NCI-H2029 treated with DMSO at 0.1 percent for 48 hours (cell line): Measurements from ENCODE around the gene HNRNPC.
A peak's percentile ranks its signal among the peaks of the same experiment; 100 is the strongest.
"Not testable (repeated sequence)": the region's sequence is repeated elsewhere in the genome, so short reads cannot be mapped to it uniquely, and the experiment has no call there.

Experiments
- DNase-seq: peaks from one replicate; lab custom pipeline; 2025; lab: John Stamatoyannopoulos, UW

The HNRNPC gene

DNA sequence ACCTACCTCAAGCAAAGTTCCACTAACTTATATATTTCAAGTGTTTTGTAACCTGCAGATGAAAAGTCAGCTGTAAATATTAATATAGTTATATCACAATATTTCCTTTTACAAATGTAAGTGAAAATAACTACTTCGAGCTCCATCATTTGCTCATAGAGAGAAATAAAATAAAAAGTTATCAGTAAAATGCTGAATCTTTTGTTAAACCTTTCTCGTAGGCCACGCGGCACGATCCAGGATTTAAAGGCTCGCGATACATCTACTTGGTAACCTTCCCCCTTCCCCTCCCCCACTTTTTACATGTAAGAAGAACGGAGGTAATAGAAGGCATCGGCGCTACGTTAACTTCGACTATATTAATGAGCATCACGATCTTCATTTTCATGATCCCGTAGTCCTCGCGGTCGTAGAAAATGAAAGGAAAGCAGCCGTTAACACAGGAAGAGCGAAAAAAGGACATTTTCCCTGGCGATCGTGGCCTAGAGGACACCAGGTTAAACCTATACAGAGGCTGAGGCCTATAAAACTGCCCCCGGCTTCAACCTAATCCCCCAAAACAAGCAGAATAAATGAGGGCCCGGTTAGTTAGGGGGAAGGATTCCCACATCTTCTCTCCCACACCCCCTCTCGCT is 508 bp downstream of the HNRNPC start:
- DNase-seq, result peak; percentile 49

DNA sequence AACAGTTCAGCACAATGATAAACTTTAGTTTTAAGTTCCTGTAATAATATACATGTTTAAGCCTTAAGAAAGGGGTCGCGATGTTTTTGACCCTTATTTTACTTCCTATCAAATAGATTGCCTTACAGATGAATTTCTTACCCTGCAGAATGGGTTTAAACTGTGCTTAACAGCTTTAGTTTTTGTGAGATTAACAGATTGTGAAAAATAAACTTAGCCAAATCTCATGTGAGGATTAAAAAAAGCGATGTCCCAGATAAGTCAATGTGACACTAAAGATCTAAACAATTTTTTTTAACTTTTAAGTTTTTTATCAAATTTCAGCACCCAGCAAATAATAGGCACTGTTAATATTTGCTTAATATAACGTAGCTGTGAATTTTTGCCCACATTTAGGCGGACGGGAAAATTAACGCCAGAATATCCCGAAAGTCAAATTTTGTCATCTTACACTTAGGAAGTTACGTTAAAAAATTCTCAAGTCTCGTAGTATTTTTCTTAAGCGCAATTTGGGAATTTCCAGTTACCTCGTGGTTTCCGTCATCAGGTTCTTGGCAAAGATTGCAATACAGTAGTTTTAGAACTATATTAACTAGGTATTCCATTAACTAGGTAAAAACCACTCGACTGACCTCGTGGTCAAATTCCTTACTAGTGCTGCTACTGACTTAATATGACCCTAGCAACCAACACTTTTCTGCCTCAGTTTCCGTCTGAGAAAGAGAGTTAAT is 1.2 kb downstream of the HNRNPC start:
- no peak for DNase-seq

DNA sequence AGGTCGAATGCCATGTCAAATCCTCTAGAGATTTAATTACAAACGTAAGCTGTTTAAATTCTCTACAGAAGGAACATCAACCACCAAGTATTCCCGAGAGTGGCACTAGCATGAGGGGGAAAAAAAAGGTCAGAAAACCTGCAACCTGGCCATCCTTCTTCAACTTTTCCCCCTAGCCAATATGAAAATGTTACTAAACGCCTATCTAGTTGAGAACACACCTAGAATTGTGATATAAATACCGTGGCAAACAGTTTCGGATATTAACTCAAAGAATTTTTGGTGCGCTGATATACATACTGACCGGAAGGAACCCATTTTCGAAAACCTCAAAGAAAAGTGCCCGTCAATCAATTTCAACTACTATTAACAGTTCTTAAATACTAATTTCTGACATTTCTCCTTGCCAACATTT is 1.8 kb downstream of the HNRNPC start:
- DNase-seq, result no peak

DNA sequence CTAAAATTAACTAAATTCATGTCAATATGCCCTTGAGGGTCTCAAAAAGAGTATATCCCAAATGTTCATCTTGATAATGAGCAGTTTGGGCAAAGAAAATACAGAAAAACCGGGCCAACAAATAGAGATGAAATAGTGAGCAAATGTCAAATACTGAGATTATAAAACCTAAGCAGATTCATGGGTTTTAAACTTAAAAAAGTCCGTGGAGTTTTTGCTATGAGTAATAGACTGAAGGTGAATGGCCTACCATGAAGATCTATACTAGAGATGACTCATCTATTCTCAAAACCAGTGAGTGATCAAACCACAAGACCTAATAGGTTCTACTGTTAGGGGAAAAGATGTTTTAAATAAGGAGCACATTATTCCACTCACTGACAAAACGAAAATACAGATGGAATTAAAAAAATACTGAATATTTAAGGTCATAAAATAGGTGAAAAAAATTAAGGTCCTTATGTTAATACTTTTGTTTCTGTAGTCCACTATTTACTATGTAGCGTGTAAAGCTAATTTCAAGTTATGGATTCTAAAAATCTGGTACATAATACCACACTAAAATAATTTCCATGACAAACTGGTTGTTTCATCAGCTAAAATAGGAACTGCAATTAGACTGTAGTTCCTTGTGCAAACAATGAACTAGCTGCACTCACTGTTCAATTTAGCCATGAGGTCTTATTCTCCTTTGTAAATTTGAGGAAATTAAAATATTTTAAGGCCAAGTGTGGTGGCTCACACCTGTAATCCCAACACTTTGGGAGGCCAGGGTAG is 5.0 kb downstream of the HNRNPC start:
- no peak for DNase-seq

DNA sequence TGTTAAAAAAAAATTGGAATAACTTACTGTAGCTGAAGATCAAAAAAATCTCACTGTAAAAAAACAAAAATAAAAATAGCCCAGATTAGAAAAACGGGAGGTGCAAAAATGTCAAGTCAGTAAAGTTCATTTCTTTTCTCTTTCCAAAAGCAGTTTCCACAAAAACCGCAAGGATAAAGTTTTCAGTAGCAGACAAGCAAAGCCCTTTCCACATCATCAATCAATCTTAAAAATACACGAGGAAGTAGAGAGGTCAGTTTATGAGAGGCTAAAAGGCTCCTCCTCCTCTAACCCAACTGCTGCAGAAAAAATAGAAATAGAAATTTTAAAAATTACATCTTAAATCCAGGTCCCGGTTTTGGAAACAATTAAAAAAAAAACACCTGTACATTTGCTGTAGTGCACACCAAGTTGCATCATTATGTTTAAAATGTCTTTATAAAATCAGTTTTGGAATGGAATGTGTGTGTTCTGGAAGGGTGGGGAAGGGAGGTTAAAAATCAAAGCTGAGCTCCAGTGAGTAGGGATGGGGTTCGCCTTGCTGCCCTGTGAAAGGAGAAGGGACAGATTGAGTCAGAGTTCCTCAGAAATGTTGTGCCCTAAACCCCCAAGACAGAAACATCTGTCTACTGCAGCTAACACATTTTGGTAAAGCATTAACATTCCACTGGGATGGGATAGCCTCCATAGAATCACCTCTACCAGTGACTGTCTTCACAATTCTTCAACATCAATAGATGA is 5.8 kb downstream of the HNRNPC start:
- DNase-seq, result no peak

DNA sequence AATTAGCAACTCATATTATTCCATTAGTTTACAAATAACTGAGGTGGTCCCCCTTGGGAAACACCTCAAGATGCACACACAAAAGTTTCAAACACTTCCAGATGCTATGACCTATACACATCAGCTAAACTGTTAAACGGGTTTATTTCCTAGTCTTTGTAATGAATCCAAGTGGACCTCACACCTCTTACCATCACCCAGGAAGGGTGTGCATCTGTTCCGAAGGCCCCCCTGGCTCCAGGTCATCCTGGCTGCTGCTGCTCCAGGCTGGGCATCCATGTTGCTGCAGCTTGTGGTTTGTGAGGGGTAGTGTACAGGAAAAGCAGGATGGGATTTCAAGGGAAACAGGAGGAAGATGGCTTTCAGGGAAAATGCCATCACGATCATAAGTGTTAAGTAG is 6.8 kb downstream of the HNRNPC start:
- DNase-seq, result no peak

DNA sequence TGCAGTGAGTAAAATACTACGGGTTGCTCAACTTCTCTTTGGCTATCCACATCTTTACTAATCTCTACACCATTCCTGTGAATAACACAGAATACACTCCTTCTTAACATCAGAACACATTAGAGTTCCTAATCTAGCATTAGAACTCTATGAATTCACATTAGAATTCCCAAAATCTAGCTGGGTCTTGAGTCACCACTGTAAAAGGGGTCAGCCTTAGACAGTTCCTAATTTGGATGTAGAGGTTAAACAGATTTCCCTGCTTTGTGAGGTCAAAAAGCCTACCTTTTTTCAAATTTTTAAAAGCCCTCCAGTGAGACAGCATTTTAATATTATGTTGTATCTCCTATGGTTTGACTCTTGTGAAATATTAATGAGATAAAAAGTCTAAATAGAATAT is 7.4 kb downstream of the HNRNPC start:
- no peak for DNase-seq

DNA sequence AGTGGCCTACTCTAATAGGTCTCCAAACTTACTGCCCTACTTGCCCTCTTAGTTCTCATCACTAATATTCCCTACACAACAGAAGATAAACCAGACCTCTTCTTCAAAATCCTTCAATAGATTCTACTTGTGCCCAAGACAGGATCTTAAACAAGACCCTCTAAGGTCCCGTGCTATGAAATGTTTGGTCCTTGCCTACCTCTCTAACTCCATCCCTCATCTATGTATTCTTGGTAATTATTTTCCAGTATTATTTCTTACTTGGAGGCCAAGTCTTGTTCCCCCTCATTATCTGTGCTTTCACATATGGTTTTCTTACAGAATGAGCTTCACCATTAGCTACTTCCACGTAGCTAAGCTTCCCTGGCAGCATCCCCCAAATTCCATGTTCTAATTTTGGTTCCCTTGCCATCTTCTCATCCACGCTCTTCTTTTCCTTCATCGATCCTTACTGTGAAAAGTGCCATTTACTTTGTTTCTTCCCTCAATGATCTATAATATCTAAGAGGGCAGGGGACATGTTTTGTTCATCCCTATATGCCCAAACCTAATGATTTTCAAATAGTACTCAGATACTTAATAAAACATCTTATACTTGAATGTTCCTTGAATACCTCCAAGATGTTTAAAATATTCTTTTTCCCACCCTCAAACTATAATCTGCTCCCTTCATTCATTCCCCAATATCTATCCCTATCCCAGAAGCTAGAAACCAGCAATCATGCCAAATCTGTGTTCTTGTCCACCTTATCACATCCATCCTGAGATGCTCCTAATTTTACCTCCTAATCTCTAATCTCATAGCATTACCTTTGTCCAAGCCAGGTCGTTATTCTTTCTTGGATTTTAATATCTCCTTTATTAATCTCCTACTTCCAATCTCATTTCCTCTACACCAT is 10.1 kb downstream of the HNRNPC start:
- DNase-seq, result no peak

DNA sequence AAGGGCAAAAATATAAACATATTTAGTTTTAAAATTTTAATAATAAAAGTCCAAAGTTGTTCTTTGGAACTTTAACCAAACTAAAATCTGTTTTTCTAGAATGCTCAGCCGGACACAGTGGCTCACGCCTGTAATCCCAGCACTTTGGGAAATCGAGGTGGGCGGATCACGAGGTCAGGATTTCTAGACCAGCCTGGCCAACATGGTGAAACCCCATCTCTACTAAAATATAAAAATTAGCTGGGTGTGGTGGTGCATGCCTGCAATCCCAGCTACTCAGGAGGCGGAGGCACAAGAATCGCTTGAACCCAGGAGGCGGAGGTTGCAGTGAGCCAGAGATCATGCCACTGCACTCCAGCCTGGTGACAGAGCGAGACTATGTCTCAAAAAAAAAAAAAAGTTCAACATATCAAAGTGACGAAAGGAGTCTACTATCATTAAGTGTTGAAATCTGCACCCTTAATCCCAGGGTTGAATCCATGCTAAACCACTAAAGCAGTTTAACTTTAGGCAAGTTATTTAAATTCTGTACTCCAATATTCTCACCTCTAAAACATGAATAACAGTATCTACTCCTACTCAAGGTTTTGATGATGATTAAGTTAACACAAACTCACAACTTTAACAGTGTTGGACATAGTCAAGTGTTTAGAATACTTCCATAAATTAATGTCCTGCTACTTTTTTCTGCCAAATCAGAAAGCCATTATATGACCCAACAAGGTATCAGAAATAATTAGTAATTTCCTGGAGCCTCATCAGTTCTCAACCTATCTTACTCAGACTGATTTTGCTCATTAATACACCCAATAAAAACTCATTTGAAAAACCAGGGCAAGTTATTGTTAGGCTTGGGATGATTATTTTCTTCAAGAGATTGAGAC is 11.0 kb downstream of the HNRNPC start:
- DNase-seq, result no peak

DNA sequence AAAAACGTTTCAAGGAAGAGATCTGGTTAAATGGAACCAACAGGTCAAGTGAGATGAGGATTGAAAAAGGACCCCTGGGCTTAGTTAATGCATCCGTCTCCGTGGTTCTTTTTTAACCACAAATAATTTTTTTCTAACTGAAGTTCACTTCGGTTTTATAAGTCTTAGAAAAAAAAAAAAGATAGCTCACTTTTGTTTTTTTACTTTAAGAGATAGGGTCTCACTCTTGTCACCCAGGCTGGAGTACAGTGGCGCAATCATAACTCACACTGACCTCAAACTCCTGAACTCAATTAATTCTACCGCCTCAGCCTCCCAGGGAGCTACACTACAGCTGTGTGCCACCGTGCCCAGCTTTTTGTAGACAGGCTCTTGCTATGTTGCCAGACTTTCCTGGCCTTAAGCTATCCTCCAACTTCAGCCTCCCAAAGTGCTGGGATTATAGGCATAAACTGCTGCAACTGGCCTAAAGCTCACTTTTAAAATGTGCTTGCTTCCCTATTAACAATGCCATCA is 11.8 kb downstream of the HNRNPC start:
- DNase-seq, result no peak

DNA sequence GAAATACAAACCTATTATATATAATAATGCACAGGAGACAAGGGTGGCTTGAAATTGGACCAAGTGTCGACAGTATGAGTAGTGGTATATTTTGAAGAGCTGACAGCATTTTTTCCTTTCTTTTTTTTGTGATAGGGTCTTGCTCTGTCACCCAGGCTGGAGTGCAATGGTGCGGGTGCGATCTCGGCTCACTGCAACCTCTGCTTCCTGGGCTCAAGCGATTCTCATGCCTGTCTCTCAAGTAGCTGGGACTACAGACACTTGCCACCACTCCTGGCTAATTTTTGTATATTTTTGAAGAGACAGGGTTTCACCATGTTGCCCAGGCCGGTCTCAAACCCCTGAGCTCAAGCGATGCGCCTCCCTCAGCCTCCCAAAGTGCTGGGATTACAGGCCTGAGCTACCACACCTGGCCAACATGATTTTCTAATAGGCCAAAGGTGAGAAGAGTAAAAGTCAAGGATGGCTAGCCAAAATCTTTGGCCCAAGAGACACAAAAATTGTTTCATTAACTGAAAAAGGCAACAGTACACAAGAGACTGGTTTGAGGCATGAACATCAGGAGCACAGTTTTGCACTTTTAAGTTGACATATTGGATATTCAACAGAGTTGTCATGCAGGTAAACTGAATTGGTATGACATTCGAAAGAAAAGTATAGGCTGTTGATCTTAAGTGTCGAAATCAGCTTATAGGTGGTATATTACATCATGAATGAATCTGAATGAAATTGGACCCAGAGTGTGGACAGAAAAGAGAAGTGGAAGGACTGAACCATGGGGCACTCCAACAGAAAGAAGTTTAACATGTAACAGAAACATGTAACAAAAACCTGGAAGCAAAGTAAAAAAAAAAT is 12.5 kb downstream of the HNRNPC start:
- no peak for DNase-seq

DNA sequence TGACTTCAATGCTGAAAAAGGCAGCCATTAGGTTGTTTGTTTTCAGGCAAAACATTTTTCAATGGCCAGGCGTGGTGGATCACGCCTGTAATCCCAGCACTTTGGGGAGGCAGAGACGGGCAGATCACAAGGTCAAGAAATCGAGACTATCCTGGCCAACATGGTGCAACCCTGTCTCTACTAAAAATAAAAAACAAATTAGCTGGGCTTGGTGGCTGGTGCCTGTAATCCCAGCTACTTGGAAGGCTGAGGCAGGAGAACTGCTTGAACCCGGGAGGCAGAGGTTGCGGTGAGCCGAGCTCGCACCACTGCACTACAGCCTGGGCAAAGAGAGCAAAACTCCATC is 13.2 kb downstream of the HNRNPC start:
- not testable (repeated sequence) for DNase-seq

DNA sequence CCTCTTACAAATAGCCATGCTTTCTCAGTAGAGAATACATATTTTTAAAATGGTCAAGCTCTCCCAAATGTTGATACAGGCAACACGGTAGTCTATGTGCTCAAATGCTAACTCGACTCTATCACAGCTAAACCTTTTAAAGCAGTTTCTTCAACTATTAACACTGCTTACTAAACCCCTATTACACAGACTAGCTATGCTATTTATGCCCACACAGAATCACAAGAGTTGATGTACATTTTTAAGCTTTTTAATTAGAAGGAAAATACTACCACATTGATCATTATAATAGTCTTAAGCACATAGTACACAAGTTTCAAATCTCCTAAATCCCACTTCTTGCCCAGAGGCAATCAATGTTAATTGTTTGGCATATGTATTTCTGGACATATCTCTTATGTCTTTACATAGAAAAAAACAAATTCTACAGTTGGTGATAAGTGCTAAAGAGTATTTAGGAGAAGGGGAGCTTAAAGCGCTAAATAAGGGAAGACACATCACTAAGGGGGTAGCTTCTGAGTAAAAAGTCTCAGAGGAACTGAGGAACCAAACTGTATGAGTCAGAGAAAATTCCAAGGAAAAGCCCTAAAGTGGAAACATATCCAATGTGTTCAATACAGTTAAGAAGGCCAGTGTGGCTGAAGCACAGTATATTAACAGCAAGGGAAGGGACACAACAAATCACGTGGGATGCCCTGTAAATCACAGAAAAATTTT is 13.7 kb downstream of the HNRNPC start:
- DNase-seq, result no peak

DNA sequence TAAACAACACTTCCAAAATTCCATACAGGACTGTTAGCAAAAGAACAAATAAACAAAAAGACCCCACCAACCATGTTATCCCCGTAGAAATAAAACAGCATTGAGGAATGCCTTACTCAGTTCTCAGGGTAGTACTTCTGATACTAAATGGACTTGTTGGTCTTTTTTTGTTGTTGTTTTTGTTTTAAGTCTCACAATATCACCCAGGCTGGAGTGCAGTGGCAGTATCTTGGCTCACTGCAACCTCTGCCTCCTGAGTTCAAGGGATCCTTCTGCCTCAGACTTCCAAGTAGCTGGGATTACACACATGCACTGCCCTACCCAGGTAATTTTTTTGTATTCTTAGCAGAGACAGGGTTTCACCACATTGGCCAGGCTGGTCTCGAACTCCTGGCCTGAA is 17.1 kb downstream of the HNRNPC start:
- no peak for DNase-seq

DNA sequence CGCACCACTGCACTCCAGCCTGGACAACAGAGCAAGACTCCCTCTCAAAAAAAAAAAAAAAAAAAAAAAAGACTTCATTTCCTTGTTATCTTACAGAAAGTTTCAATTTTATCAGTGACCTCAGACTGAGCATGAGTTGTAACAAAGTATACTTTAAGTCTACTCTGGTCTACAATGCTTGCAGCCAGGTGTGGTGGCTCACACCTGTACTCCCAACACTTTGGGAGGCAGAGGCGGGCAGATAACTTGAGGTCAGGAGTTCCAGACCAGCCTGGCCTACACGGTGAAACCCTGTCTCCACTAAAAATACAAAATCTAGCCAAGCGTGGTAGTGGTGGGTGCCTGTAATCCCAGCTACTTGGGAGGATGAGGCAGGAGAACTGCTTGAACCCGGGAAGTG is 18.0 kb downstream of the HNRNPC start:
- no peak for DNase-seq

DNA sequence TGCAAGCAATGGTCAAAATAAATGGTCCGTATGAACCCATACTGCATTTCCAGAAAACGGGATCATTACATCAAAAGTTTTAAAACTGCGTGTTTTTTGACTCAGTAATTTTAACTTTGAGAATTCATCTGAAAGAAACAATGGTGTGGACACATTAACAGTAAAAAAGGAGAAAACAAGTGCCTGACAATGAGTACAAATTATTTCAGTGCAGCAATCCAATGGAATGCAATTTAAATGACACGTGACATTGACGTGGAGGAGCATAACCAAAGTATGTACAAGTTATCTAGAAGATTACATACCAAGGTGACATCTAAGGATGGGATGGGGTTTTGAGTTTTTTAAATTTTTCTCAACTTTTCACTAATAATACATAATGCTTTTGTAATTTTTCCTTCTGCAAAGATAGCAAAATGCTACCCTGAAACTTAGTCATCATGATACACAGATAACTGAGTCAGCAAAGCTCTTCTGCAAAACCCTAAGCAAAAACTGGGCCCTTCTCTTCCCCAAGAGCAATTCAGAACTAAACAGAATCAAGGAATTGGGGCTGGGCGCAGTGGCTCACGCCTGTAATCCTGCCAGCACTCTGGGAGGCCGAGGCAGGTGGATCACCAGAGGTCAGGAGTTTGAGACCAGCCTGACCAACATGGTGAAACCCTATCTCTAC is 20.4 kb downstream of the HNRNPC start:
- DNase-seq, result no peak

DNA sequence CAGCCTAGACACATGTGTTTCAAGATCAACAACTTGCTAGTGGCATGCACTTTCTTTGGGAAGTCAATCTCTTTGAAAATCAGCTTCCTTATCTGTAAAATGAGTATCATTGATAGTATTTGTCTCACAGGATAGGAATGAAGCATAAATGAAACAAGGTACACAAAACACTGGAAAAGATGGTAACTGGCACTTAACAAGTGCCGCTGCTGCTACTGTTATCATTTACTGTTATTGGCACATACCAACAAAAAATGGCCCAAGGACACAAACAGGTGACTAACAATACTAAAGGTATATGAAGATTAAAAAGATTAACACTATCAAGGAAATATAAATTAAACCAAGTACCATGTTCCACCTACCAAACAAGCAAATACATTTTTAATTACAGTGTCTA is 20.9 kb downstream of the HNRNPC start:
- DNase-seq, result no peak

DNA sequence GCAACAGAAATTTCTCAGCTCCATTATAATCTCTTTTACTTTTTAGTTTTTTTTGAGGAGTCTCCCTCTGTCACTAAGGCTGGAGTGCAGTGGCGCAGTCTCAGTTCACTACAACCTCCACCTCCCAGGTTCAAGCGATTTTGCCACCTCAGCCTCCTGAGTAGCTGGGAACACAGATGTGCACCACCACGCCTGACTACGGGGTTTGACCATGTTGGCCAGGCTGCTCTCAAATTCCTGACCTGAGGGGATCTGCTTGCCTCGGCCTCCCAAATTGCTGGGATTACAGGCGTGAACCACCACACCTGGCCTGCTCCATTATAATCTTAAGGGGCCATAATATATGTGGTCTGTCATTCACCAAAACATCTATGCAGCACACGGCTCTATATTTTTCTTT is 23.4 kb downstream of the HNRNPC start:
- DNase-seq, result no peak
